ENCODE results near the gene TSPO. TPM values are rescaled to one million over a fixed set of nuclear protein-coding genes. Genes with fewer than 3 reads are reported as not detected.

The TSPO gene
- total and polyA plus RNA-seq, 2 of the 8 experiments (the other 6 are each of a cell fraction or from before 2014, with no cell fraction given): 19.9 to 51.5 TPM

- TF ChIP-seq POLR2AphosphoS5 (IDR thresholded peaks at IDR 0.05; ENCODE audit: low read depth, low read length) (no peak), TAF7 (optimal IDR thresholded peaks at IDR 0.05; ENCODE audit: borderline replicate concordance, low read depth, low read length) (no peak), POLR2A (IDR thresholded peaks at IDR 0.05; ENCODE audit: control extremely low read depth in 1 of 2, low read depth in 2 of 2, low read length in 2 of 2) (no peak; a peak in 1 of 3 replicates), JUND (IDR thresholded peaks at IDR 0.05; ENCODE audit: low read length) (no peak), SP2 (IDR thresholded peaks at IDR 0.05; ENCODE audit: low read length) (no peak), GABPA (IDR thresholded peaks at IDR 0.05; ENCODE audit: borderline replicate concordance, insufficient read depth, low read length) (0 out of 2 replicates have a peak, but pooled peaks have one; percentile 12), GTF2F1 (IDR thresholded peaks at IDR 0.05; ENCODE audit: borderline replicate concordance, low read depth, low read length) (no peak)
Observed at GRCh38 chr22:43110927-43111623, 40.3 kb upstream of the TSPO start (continued).

Data from H1 (cell line).